Sigmoid colon (tissue), 7 donors: Measurements from ENCODE around the gene THBS3. TPM values are rescaled to one million over a fixed set of nuclear protein-coding genes. Genes with fewer than 3 reads are reported as not detected.
A peak's percentile ranks its signal among the peaks of the same experiment; 100 is the strongest.

Experiments
- DNase-seq: peaks from one replicate; pipeline ENCODE4 v3.0.0-alpha.2; 2019
- H3K27ac ChIP-seq, 4 donors: fragments of 200-600 bp; sonication (generic); one replicate each; pipeline ENCODE4 v1.5.1; 2016 to 2019; ENCODE audit warnings: mild to moderate bottlenecking in 1 of 4
- H3K27me3 ChIP-seq, 3 donors: fragments of 200-600 bp; sonication (generic); one replicate each; pipeline ENCODE4 v1.5.1; 2019; ENCODE audit warnings: mild to moderate bottlenecking in 1 of 3
- H3K36me3 ChIP-seq, 4 donors: fragments of 200-600 bp; sonication (generic); one replicate each; pipeline ENCODE4 v1.5.1; 2016 to 2019
- H3K4me1 ChIP-seq, 4 donors: fragments of 200-600 bp; sonication (generic); one replicate each; pipeline ENCODE4 v1.5.1; 2017 to 2019
- H3K4me3 ChIP-seq, 4 donors: fragments of 200-600 bp; sonication (generic); one replicate each; pipeline ENCODE4 v1.5.1; 2017 to 2019; ENCODE audit warnings: mild to moderate bottlenecking in 2 of 4, moderate library complexity in 1 of 4
- H3K9me3 ChIP-seq, 4 donors: fragments of 200-600 bp in 3 of 4; sonication (generic) in 3 of 4; one replicate each; pipeline versions ENCODE4 v1.5.1 to v1.6.1; 2013 to 2019
- EP300 ChIP-seq, 4 donors: sonication (generic); formaldehyde crosslinking; IDR thresholded peaks; one replicate each; pipeline ENCODE4 v1.6.1; 2017; ENCODE audit warnings: antibody characterized with exemption in 4 of 4
- POLR2A ChIP-seq, 2 donors: fragments of 450-650 bp; IDR thresholded peaks; one replicate each; pipeline ENCODE4 v1.6.1; 2016; ENCODE audit warnings: antibody characterized with exemption in 2 of 2, mild to moderate bottlenecking in 2 of 2, moderate library complexity in 2 of 2
- POLR2AphosphoS5 ChIP-seq, 4 donors: sonication (generic); formaldehyde crosslinking; IDR thresholded peaks; one replicate each; pipeline ENCODE4 v1.6.1; 2017; ENCODE audit warnings: antibody characterized with exemption in 4 of 4
- WGBS, 2 donors: extraction: QIAGEN DNeasy Blood & Tissue Kit; methylation state at CpG; one replicate each; pipeline ENCODE4 v1.1.7; 2013; 5-methylcytosine and 5-hydroxymethylcytosine counted together
- intact Hi-C: fragments of 100-400 bp; cut with DNase I; formaldehyde crosslinking; loops from one replicate; pipeline ENCODE4 v1.15.1; 2023
- polyA plus RNA-seq, 3 donors: library from polyadenylated mRNA; stranded (reverse); fragments of 200-250 nt; gene quantifications; one replicate each; pipeline ENCODE4 v1.2.3, GENCODE V29; 2013
- total RNA-seq, 4 donors: library from RNA; depleted of rRNA; stranded (reverse); fragments of >200 nt; gene quantifications; one replicate each; pipeline ENCODE4 v1.1.0, GENCODE V29; 2016
- TF ChIP-seq, protein P1 (sequence below), 4 experiments: fragments of 450-650 bp in 3 of 4; fragments of 200-600 bp in 1 of 4; IDR thresholded peaks; one replicate each; pipeline ENCODE4 v1.5.1; 2016 to 2019; ENCODE audit warnings: antibody characterized with exemption in 4 of 4, mild to moderate bottlenecking in 3 of 4, moderate library complexity in 2 of 4
- donor health status: healthy with polysubstance abuse.
- donor health status: Bipolar disorder and iron deficiency.
- donor health status: healthy.

The THBS3 gene
- total and polyA plus RNA-seq, 7 donors = 3.5 to 43.5 (median 13.4) TPM

DNA sequence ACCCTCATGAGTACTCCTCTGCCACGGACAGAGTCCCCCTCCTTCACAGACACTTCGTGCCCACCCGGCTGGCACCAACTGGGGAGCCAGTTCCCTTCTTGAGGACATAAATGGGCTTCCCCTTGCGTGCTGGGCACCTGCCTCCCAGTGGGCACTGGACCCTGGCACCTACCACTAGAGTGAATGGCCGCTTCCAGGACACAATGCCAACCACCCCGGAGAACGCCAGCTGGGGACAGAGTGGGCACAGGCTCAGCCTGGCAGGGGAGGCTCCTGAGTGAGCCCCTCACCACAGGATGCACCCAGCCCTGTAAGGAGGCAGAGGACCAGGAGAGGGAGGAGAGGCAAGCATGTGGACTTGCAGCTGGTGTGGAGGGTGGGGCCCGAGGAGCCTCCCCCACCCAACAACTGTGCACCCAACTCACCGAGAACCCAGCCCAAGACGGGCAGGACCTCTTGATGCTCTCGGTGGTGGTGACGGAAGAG is 46.6 kb upstream of the THBS3 start:
- TF ChIP-seq POLR2A (IDR thresholded peaks at IDR 0.05) (no peak), EP300 (IDR thresholded peaks at IDR 0.05) (no peak)
- H3K27ac ChIP-seq = peak overlapping the region; percentile 92 to 97 (median 96)
- WGBS, 2 donors = 51 to 57% methylated on average over 12 of the region's 12 CpGs
- peak overlapping the region; percentile 83 to 90 (median 90) for H3K4me3 ChIP-seq
- peaks cover 0 to 41% (median 35%) of the 10 kb centered on the region in 4 donors for H3K4me1 ChIP-seq
- H3K36me3 ChIP-seq = peaks cover 0 to 31% (median 5%) of the 10 kb centered on the region in 4 donors
- DNase-seq = no peak
- intact Hi-C loops = loop anchor here (2.0 kb wide), 2 partner anchors 55 to 71 kb away; partner anchors contain the start of gene FDPS
- no peaks in the 10 kb centered on the region for H3K9me3 ChIP-seq
- H3K27me3 ChIP-seq = no peaks in the 10 kb centered on the region

DNA sequence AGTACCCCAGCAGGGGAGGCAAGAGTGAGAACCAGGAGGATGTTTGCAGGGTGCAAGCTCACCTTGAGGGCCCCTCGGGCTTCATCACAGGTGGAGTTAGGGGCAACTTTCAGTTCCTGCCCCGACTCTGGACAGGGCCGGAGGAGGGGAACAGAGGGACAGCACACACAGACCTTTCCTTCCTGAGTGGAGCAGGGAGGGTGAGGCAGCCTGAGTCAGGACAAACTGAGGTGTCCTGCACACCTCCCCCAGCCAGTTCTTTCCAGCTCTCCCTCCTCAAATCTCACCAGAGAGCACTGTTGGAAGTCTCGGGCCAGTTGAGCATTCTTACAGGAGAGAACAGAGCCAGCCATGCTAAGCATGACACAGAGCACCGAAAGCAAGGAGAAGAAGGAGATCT is 46.1 kb upstream of the THBS3 start:
- DNase-seq = no peak
- peaks cover 0 to 32% (median 5%) of the 10 kb centered on the region in 4 donors for H3K36me3 ChIP-seq
- WGBS, 2 donors = 83 to 84% methylated on average over 5 of the region's 5 CpGs
- H3K4me1 ChIP-seq = peaks cover 0 to 41% (median 35%) of the 10 kb centered on the region in 4 donors
- H3K9me3 ChIP-seq = no peaks in the 10 kb centered on the region
- peak overlapping the region in 2 of 4 donors; percentile 90 for H3K4me3 ChIP-seq
- H3K27ac ChIP-seq = peak overlapping the region; percentile 92 to 97 (median 96)
- intact Hi-C loops = loop anchor here (2.0 kb wide), 2 partner anchors 55 to 71 kb away; partner anchors contain the start of gene FDPS
- no peaks in the 10 kb centered on the region for H3K27me3 ChIP-seq
- TF ChIP-seq POLR2AphosphoS5 (IDR thresholded peaks at IDR 0.05) = no peak
- TF ChIP-seq POLR2A (IDR thresholded peaks at IDR 0.05) = no peak
- no peak for TF ChIP-seq EP300 (IDR thresholded peaks at IDR 0.05)
- TF ChIP-seq, protein P1, sequence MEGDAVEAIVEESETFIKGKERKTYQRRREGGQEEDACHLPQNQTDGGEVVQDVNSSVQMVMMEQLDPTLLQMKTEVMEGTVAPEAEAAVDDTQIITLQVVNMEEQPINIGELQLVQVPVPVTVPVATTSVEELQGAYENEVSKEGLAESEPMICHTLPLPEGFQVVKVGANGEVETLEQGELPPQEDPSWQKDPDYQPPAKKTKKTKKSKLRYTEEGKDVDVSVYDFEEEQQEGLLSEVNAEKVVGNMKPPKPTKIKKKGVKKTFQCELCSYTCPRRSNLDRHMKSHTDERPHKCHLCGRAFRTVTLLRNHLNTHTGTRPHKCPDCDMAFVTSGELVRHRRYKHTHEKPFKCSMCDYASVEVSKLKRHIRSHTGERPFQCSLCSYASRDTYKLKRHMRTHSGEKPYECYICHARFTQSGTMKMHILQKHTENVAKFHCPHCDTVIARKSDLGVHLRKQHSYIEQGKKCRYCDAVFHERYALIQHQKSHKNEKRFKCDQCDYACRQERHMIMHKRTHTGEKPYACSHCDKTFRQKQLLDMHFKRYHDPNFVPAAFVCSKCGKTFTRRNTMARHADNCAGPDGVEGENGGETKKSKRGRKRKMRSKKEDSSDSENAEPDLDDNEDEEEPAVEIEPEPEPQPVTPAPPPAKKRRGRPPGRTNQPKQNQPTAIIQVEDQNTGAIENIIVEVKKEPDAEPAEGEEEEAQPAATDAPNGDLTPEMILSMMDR (IDR thresholded peaks at IDR 0.05) = no peak

DNA sequence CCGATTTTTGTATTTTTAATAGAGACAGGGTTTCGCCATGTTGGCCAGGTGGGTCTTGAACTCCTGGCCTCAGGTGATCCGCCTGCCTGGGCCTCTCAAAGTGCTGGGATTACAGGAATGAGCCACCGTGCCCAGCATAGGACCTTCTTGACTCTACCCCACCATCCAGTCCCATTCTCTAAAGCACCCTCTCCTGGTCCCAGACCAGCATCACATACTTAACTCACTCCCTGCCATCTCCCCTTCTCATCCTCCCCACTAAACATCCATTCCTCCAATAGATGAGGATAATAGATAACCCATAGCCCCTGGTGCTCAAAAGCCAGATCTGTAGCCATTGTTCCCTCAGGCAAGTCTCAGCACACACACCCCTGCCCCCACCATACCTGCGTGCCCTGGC is 45.5 kb upstream of the THBS3 start:
- TF ChIP-seq POLR2A (IDR thresholded peaks at IDR 0.05) (no peak), EP300 (IDR thresholded peaks at IDR 0.05) (no peak), POLR2AphosphoS5 (IDR thresholded peaks at IDR 0.05) (no peak)
- TF ChIP-seq, protein P1 (IDR thresholded peaks at IDR 0.05) = no peak
- no peak overlapping the region for H3K4me3 ChIP-seq
- peaks cover 0 to 41% (median 35%) of the 10 kb centered on the region in 4 donors for H3K4me1 ChIP-seq
- no peaks in the 10 kb centered on the region for H3K27me3 ChIP-seq
- WGBS, 2 donors = 88 to 93% methylated on average over 5 of the region's 5 CpGs
- no peaks in the 10 kb centered on the region for H3K9me3 ChIP-seq
- intact Hi-C loops = no loop called here
- DNase-seq = no peak
- H3K36me3 ChIP-seq = peaks cover under 1 to 32% (median 3%) of the 10 kb centered on the region in 4 donors
- H3K27ac ChIP-seq = peak overlapping the region; percentile 92 to 97 (median 96)

DNA sequence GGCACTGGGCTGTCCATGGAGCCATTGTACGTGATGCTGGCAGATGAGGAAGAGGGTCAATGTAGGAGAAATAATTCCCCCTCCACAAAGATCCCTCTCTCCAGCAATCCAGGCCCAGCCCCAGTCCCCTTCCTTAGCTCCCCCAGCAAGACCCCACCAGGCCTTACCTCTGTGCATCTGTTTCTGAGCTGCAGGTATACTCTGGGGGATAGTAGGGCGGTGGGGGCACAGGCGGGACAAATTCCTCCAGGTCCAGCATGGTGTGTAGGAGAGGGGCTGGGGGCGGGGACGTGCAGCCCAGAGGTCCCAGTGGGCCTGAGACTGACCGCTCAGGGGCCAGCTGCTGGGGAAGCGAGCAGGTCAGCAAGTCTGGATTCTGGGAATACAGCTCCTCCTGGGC is 43.9 kb upstream of the THBS3 start:
- H3K27me3 ChIP-seq = no peaks in the 10 kb centered on the region
- TF ChIP-seq EP300 (IDR thresholded peaks at IDR 0.05) = no peak
- TF ChIP-seq POLR2A (IDR thresholded peaks at IDR 0.05) = no peak
- TF ChIP-seq POLR2AphosphoS5 (IDR thresholded peaks at IDR 0.05) = no peak
- TF ChIP-seq, protein P1 (IDR thresholded peaks at IDR 0.05) = no peak
- H3K9me3 ChIP-seq = no peaks in the 10 kb centered on the region
- no peak for DNase-seq
- H3K27ac ChIP-seq = peak overlapping the region in 3 of 4 donors; percentile 60 to 73 (median 69)
- peaks cover 5 to 30% (median 10%) of the 10 kb centered on the region in 4 donors for H3K36me3 ChIP-seq
- peaks cover 0 to 41% (median 35%) of the 10 kb centered on the region in 4 donors for H3K4me1 ChIP-seq
- intact Hi-C loops = loop anchor here (2.0 kb wide), 2 partner anchors 21 to 341 kb away; partner anchors contain the start of gene CLK2
- 92 to 96% methylated on average over 7 of the region's 7 CpGs for WGBS, 2 donors
- no peak overlapping the region for H3K4me3 ChIP-seq

DNA sequence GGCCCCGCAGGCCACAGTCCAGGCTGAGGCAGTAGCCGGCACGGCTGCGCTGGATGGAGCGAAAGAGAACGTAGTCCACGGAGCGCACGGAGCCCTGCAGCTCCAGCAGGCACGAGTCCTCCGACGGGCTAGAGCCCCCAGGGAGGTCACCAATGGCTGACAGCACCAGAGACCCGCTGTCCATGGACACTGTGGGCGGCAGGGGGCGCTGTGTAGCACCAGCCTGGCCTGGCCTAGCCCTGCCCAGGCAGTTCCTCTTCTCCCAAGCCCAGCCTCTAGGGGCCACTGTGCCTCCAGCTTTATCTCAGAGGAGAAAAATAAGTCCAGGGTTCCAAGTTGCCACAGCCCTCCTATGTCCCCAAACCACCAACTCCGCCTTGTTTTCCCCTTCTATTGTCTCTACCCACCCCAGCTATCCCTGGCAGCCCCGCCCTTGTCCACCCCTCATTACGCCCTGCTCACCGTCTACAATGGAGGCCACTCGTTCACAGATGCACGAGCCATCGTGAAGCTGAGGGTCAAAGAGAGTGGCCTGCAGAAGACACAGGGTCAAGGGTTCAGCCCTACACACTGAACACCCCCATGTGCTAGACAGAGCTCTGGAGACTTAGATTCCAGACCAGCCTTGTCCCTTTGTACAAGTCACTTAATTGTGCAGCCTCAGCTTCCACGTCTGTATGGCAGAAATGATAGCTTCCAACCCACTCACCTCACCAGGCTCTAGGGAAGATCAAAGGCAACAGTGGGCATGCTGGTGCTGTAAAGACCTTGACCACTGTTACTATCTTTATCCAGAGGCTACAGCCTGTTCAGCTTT is 43.1 kb upstream of the THBS3 start:
- peaks cover 0 to 36% (median 28%) of the 10 kb centered on the region in 4 donors for H3K4me1 ChIP-seq
- no peaks in the 10 kb centered on the region for H3K27me3 ChIP-seq
- peak overlapping the region; percentile 58 to 73 (median 64) for H3K27ac ChIP-seq
- H3K9me3 ChIP-seq = no peaks in the 10 kb centered on the region
- H3K4me3 ChIP-seq = peak overlapping the region in 2 of 4 donors; percentile 24 to 34
- TF ChIP-seq POLR2AphosphoS5 (IDR thresholded peaks at IDR 0.05) = peak in 1 of 4 donors; percentile 33
- TF ChIP-seq POLR2A (IDR thresholded peaks at IDR 0.05) = no peak
- TF ChIP-seq, protein P1 (IDR thresholded peaks at IDR 0.05) = peak; percentile 99 to 100 (median 100)
- no peak for TF ChIP-seq EP300 (IDR thresholded peaks at IDR 0.05)
- intact Hi-C loops = loop anchor here (2.0 kb wide), 2 partner anchors 22 to 342 kb away; partner anchors contain the start of gene CLK2
- 18 to 20% methylated on average over 23 of the region's 23 CpGs for WGBS, 2 donors
- H3K36me3 ChIP-seq = peaks cover 5 to 26% (median 10%) of the 10 kb centered on the region in 4 donors
- peak; percentile 96 for DNase-seq
